ENCODE data around the gene SMAGP.
"Not testable (repeated sequence)": the region's sequence is repeated elsewhere in the genome, so short reads cannot be mapped to it uniquely, and the experiment has no call there.

Gene SMAGP

GRCh38 chr12:51269174-51270066, 795 bp downstream of the SMAGP start:
- peak; percentile 63 for TF ChIP-seq CTCF (conservative IDR thresholded peaks at IDR 0.05)

GRCh38 chr12:51265024-51265423, 5.2 kb downstream of the SMAGP start:
- no peak overlapping the region for H3K27ac ChIP-seq
- no peak for TF ChIP-seq CTCF (conservative IDR thresholded peaks at IDR 0.05)

More at GRCh38 chr12:51269174-51270066, 795 bp downstream of the SMAGP start:
- H3K27ac ChIP-seq: peak overlapping the region; percentile 78

GRCh38 chr12:51264297-51264696, 5.9 kb downstream of the SMAGP start:
- no peak for TF ChIP-seq CTCF (conservative IDR thresholded peaks at IDR 0.05)
- H3K27ac ChIP-seq: no peak overlapping the region

GRCh38 chr12:51263341-51263740, 6.9 kb downstream of the SMAGP start:
- TF ChIP-seq CTCF (conservative IDR thresholded peaks at IDR 0.05): no peak
- no peak overlapping the region for H3K27ac ChIP-seq

GRCh38 chr12:51262758-51263177, 7.4 kb downstream of the SMAGP start:
- H3K27ac ChIP-seq: no peak overlapping the region
- peak; percentile 71 for TF ChIP-seq CTCF (conservative IDR thresholded peaks at IDR 0.05)

GRCh38 chr12:51259600-51259999, 10.6 kb downstream of the SMAGP start:
- not testable (repeated sequence) for H3K27ac ChIP-seq

- H3K27ac ChIP-seq: no peak overlapping the region
- no peak for TF ChIP-seq CTCF (conservative IDR thresholded peaks at IDR 0.05)
Measured at GRCh38 chr12:51254536-51254935, 15.7 kb downstream of the SMAGP start.

- H3K27ac ChIP-seq: no peak overlapping the region
- no peak for TF ChIP-seq CTCF (conservative IDR thresholded peaks at IDR 0.05)
Measured at GRCh38 chr12:51253276-51253675, 16.9 kb downstream of the SMAGP start.
